HG02623 (cell line): ENCODE data around the gene GORASP1.

Experiments
- ATAC-seq: cut with Tn5 transposase; IDR thresholded peaks from one replicate; pipeline ENCODE4 v1.9.1; 2021; ENCODE audit warnings: moderate library complexity; ENCODE audit not compliant: unreplicated experiment

GORASP1 gene

DNA sequence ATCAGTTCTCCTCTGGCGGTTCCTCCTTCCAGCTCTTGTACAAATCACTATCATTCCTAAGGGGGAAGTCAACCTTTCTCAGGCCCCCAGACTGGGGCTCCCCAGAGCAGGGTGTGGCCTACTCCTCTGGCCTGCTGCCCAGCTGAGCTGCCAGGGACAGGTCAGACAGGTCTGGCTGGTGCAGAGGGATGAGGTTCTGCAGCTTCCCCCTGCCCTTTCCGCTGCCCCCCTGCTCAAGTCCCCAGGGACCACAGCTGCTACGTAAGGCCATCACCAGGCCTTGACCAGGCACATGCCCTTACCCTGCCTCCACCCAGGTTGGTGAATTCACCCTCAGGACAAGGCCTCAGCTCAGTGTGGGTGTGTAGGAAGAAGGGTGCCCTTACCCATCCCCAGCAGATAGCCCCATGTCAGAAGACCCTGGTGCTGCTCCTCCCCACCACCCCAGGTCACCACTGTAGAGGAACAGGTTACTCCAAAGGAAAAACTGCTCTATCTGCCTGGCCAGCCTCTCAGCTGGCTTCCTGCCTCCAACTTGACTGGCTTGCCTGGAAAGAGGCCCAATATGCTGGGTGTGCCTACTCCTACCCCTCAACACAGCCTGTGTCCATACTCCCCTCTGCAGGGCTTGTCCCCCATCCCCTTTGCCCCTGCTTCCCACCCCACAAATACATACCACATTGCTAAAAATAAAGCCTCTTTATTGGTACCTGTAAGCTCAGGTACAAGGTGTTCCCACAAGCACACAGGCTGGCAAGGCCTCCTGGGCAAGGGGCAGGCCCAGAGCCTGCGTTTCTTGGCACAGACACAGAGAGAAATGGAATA is 34.0 kb upstream of the GORASP1 start:
- no peak for ATAC-seq

DNA sequence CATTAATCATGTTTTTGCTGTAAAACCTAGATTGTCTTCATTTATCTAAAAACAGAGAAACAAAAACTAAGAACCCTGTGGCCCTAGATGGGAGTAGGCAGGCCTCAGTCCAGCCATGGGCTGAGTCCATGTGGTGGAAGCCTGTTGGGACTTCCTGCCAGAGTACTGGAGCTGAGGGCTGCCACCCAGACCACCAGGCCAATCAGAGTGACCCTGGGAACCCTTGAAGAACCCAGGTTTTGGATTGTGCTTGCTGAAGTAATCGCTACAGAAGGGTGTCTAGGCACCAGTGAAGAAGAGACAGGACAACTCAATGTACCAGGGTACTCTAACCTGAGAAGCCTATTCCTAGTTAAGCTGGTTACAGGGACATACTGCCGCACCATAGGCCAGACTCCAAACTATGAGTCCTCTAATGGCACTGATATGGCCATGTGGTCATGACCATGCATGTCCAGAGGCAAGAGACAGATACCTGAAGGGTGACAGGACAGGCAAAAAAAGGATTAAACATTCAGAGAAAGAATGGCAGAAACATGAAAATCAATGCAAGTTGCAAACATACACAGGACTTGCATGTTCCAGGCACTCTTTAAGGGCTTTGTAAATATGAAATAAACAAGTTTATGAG is 33.0 kb upstream of the GORASP1 start:
- ATAC-seq: no peak

DNA sequence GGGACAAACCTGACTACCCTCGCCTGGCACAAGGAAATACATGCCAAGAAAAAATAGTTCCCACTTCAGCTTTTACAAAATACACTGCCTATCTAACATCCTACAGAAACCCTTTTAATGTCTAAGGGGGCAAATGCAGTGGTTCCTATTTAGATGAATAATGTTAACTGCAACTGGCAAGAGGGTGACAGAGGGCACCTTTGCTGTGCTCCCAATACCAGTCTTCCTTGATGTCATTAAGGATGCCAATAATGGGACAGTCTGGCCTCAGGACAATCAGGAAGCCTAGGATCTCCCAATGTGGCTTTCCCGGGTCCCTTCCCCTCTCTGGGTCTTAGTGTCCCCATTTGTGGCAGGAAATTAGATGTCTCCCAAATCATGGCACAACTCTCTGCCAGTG is 32.0 kb upstream of the GORASP1 start:
- ATAC-seq: no peak

DNA sequence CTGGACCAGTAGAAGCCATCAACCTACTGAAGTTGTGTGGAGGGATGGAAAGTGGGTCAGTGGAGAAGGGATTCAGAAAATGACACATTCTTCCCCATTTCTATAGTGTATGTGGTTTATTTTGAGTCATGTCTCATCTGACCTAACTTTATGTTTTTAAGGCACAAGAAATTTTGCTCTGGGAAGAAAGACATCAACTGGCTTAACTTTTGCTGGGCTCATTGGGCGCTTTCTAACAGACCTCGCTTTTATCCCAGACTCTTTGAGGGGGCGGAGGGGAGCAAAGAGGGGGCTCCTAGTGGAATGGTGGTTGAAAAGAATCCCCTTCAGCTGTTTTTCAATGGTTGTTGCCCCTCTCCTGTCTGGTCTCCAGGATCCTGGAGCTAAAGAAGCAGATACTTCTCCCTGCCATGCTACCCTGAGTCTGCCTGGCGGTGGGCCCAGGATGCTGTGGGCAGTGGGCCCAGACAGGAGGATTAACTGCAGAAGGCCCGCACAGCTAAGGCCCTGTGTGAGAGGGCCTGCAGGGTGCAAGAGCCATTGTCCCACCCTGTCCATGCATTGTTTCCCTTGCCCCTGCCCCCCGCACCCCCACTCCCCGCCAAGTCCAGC is 31.5 kb upstream of the GORASP1 start:
- no peak for ATAC-seq

DNA sequence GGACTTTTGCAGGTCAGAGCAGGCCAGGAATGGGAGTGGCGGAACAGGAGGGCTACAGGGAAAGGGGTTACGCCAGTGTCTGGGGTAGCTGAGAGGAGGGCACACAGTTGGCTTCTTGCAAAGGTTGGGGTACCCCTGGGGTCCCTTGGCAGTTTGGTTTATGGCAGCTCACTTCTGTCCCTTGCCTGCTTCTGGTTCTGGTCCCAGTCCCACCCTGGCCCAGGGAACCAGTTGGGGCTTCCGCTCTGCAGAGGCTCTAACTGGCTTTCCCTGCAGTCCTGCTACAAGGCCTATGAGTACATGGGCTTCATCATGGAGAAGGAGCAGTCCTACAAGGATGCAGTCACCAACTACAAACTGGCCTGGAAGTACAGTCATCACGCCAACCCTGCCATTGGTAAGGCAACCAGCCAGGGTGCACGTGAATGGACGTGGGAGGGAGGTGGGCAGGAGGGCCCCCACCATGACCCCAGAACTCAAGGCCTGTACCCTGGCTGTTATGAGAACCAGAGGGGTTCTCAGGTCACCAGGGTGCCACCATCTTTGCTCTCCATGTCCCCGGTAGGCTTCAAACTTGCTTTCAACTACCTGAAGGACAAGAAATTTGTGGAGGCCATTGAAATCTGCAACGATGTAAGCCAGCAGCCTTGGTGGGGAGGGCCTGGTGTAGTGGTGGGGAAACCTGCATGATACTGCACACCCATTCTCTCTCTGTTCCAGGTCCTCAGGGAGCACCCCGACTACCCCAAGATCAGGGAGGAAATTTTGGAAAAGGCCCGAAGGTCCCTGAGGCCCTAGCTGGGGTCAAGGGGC is 30.8 kb upstream of the GORASP1 start:
- ATAC-seq: no peak

DNA sequence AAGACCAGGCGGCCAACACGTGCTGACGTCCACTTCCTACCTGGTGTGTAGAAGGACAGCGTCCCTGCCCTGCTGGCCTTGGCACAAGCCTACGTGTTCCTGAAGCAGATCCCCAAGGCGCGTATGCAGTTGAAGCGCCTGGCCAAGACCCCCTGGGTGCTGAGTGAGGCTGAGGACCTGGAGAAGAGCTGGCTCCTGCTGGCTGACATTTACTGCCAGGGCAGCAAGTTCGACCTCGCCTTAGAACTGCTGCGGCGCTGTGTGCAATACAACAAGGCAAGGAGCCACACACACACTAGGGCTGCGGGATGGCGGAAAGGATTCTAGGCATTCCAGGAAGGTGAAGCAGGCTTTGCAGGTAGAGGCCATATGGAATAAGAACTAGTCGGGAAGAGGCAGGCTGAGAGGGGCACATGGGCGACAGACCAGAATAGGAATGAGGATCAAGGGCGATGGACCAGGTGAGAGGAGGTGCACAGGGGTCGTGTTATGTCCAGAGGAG is 30.1 kb upstream of the GORASP1 start:
- no peak for ATAC-seq

DNA sequence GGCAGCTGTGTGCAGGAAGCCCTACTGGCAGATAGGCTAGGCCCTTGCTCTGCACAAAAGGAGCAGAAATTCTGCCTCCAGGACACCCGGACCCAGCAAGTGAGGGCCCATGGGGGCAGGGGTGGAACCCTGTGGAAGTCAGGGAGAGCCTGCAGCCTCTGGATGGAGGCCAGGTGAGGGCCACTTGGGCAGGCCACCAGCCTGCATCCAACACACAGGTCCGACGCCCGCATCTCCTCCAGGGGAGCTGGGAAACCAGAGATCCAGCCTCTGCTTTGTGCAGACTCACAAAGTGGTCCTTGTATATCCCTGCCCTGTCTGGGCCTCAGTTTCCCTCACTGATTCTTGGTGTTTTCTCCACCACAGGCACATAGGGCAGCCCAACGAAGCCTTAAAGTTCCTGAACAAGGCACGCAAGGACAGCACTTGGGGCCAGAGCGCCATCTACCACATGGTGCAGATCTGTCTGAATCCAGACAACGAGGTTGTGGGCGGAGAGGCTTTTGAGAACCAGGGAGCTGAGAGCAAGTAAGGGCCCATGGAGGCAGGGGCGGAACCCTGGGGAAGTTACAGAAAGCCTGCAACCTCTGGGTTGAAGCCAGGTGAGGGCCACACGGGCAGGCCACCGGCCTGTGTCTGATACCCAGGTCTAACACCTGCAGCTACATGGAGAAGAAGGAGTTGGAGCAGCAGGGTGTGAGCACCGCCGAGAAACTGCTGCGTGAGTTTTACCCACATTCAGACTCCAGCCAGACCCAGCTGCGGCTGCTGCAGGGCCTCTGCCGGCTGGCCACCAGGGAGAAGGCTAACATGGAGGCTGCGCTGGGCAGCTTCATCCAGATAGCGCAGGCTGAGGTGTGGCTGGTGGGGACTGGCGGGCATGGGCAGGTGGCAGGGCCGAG is 29.4 kb upstream of the GORASP1 start:
- no peak for ATAC-seq

DNA sequence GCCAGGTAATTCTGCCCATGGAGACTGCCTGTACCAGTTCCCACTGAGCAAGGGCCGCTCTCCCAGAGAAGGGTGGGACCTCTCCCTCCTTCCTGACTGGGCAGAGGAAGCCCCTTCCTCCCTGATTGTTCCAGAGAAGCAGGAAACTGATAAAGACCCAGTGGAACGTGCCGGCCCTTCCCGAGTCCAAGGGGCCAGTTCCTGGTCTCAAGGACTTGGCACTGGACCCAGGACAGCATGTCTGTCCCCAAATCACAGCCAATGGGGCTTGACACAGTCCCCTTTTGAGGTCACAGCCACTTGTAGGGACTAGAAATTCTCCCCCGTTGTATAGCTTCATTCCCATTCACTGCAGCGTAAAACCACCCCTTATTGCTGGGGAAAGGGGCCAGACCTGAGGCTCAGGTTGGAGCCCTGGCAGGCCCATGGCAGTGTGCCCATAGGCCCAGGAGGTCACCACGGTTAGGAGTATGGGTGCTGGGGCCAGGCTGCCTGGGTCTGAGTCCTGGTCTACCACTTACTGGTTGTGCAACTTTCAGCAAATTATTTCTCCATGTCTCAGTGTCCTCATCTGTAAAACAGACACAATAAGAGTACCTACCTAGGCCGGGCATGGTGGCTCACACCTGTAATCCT is 27.9 kb upstream of the GORASP1 start:
- no peak for ATAC-seq

DNA sequence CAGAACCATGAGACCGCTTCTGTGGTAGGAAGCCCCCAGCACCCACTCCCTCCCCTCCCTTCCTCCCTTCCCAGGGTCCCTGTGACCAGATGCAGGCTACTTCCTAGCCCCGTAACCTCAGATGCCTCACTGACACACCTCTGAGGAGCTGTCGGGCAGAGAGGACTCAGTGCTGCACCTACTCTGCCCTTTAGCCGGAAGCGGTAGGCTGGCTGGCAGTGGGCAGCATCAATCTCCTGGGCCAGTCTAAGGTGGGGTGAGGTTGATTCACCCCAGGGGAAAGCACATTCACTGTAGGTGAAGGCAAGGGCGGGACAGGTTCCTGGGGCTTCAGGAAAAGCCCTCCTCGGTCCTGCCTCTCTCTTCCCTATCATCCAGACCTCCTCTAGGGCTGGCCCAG is 26.9 kb upstream of the GORASP1 start:
- no peak for ATAC-seq

DNA sequence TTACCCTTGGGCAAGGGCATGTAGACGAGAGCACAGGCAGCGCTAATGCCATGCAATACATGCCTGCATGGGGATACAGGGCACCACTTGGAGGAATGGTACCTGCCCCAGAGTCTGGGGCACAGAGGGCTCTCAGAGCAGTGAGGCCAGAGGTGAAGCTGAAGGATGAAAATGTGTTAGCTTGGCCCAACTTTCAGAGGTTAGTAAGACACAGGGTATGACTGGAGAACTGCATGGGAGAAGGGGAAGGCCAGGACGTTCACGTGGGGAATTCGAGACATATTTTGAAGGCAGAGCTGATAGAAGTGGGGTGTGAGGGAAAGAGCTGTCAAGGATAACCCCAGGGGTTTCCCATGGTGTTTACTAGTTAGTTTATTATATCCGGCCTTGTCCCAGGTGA is 26.4 kb upstream of the GORASP1 start:
- no peak for ATAC-seq

DNA sequence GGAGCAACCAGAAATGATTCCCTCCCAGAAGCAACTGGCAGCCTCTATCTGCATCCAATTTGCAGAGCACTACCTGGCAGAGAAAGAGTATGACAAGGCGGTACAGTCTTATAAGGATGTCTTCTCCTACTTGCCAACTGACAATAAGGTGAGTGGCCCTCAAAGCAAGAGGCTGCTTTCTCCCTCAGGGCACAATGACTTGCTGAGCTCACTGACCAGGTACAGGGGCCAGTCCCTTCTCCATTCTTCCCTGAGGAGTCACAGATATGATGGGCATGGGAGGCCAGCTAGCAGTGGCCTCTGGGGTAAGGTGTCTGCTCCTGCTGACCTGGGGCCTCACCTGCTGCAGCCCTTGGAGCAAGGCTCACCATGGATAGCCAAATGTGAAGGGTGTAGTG is 25.7 kb upstream of the GORASP1 start:
- ATAC-seq: no peak

DNA sequence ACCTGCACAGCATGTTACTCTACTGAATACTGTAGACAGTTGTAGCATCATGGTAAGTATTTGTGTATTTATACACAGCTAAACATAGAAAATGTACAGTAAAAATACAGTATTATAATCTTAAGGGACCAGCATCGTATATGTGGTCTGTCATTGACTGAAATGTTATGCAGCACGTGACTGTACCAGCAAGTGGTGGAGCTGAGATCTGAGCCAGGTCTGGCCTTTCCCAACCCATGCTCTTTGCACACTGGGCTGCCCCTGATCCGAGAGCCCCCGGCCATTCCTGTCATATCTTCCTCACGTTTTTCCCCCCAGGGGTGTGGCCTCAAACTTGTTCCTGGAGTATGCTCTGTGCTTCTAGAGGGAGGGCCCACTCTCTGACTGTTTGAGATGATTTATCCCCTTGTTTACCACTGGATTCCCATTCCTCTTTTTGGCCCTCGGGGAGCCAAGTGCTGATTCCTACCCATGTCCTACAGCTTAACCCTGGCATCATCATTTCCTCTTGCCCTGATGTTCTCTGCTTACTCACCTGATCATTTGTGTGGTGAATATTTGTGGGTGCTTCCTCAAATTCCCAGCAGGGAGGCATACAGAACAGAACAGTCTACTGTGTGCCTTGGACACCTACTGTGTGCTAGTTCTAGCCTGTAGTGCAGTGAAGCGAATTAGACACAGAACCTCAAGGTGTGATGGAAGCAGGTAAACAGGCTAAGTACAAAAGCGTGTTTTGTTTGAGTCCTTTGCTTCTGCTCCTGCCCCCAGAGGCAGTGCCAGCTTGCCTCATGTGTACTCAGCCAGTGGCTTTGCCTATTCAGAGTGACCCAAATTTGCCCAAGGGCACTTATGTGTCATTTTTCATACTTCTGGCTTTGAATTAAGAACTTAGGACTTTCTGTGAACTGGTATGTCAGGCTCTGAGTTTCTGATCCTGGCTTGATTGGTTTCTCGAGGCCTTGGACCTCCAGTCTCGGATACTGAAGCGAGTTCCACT is 25.0 kb upstream of the GORASP1 start:
- ATAC-seq: no peak

DNA sequence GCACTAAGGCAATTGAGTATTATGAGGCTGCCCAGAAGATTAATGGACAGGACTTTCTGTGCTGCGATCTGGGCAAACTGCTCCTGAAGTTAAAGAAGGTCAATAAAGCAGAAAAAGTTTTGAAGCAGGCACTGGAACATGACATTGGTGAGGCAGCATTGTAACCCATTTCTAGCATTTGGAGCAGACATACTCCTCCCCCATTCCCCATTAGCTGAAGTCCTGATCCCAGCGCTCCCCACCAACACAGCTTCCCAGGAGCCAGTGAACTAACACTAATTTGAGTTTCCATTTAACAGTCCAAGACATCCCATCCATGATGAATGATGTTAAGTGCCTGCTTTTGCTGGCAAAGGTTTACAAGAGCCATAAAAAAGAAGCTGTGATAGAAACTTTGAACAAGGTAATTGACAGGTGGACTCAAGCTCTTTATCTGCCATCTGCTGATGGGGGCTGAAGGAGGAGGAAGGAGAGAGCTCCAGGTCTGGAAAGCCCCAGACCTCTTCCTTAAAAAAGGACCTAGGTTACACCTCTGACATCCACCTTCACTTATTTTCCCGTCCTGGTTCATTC is 23.4 kb upstream of the GORASP1 start:
- no peak for ATAC-seq

DNA sequence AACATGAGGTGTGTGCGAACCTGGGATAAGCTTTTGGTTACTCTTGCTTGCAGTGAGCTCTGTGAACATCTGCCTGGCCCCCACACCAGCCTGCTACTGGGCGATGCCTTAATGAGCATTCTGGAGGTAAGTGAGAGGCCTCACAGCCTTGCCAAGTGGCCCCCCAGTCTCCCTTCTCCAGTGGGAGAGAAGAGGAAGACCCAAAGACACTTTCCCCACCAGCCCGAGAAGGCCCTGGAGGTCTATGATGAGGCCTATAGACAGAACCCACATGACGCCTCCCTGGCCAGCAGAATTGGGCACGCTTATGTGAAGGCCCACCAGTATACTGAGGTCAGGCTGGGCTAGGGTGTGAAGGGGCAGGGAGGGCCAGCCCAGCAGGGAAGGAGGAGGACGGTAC is 22.6 kb upstream of the GORASP1 start:
- ATAC-seq: no peak

DNA sequence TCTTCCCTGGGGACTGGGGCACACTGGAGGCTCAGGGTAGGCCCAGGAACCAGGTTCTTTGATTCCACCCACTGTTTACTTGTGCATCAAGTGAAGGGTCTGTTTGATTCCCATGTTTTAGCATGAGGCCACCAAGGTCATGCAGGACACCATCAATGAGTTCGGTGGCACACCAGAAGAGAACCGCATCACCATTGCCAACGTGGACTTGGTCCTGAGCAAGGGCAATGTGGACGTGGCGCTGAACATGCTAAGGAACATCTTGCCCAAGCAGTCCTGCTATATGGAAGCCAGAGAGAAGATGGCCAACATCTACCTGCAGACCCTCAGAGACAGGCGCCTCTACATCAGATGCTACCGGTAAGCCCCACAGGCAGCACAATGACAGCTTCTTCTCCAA is 21.5 kb upstream of the GORASP1 start:
- ATAC-seq: no peak

DNA sequence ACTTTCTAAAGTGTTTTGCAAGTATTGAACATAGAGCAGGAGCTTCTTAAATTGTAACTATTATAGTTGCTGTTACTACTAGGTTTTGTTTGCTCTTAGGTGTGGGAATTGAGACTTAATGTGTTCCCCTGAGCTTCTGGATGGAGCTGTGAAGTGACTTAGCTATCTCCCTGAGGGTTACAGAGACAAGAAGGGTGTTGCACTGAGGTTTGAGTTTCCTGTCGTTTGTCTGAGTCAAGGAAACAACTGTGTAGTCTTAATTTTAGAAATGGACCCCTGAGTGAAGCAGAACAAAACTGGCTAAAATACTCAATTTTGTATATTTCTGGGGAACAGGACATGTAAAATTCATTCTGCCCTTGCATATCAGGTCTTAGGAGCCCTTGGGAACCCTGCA is 20.5 kb upstream of the GORASP1 start:
- ATAC-seq: no peak

DNA sequence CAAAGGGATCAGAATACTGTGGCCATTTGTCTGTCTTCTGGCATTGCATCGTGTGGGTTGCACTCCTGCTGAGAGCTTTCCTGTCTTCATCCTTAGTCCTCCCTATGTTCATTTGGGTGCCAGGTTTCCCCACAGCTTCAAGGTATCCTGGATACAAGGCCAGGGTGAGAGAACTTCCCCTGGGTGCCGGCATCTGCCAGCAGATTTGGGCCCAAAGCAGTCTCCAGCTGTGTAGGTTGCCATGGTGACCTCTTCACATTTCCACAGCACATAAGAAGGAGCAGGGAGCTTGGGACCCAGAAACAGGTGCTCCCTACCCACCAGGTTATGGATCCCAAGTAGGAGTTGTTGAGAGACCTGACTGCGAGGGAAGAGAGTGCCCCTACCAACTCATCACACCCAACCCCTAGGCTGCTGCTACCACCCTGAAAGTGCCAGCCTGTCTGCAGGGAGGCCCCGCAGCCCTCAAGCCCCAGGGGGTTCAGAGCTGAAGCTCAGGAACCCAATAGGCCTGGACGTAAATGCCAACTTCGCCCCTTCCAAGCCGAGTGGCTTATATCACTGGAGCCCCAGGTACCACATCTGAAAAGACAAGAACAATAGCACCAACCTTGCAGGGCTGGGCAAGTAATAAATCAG is 20.0 kb upstream of the GORASP1 start:
- ATAC-seq: no peak
